ENCODE measurements around the gene TGFBR3L. TPM values are rescaled to one million over a fixed set of nuclear protein-coding genes. Genes with fewer than 3 reads are reported as not detected.

Gene TGFBR3L
- total and polyA plus RNA-seq, 2 of the 13 experiments (the other 11 are each of a cell fraction or from before 2014, with no cell fraction given), result 0.20 to 1.0 TPM

- no peak for TF ChIP-seq HNF1B (CRISPR knock-in tag; IDR thresholded peaks at IDR 0.05)
- TF ChIP-seq ZMAT3 (CRISPR knock-in tag; conservative IDR thresholded peaks at IDR 0.05), result peak; percentile 66
- no peak for TF ChIP-seq NFAT5 (CRISPR knock-in tag; IDR thresholded peaks at IDR 0.05)
- peak; percentile 87 for TF ChIP-seq ZC3H13 (CRISPR knock-in tag; IDR thresholded peaks at IDR 0.05)
- TF ChIP-seq HIVEP1 (CRISPR knock-in tag; IDR thresholded peaks at IDR 0.05), result peak; percentile 50
- TF ChIP-seq FOXO1 (CRISPR knock-in tag; IDR thresholded peaks at IDR 0.05), result 0 out of 2 replicates have a peak, but pooled peaks have one; percentile 9
- no peak for TF ChIP-seq ZFP37 (CRISPR knock-in tag; IDR thresholded peaks at IDR 0.05; ENCODE audit: borderline replicate concordance)
- peak; percentile 42; the same call in 1 of the 2 replicates for TF ChIP-seq ZNF724P (CRISPR knock-in tag; IDR thresholded peaks at IDR 0.05; ENCODE audit: borderline replicate concordance)
- TF ChIP-seq CREM (IDR thresholded peaks at IDR 0.05), result no peak
- no peak for TF ChIP-seq CREM (CRISPR knock-in tag; IDR thresholded peaks at IDR 0.05)
- peak; percentile 43; the same call in 1 of the 2 replicates for TF ChIP-seq SAFB2 (CRISPR knock-in tag; IDR thresholded peaks at IDR 0.05; ENCODE audit: borderline replicate concordance, low read depth)
- TF ChIP-seq EED (CRISPR knock-in tag; IDR thresholded peaks at IDR 0.05), result peak; percentile 18
- TF ChIP-seq NPAS2 (CRISPR knock-in tag; IDR thresholded peaks at IDR 0.05; ENCODE audit: borderline replicate concordance), result no peak
- TF ChIP-seq MTF2 (CRISPR knock-in tag; IDR thresholded peaks at IDR 0.05; ENCODE audit: borderline replicate concordance), result 0 out of 2 replicates have a peak, but pooled peaks have one; percentile 43
- no peak for TF ChIP-seq CBFB (CRISPR knock-in tag; IDR thresholded peaks at IDR 0.05)
- no peak for TF ChIP-seq JARID2 (CRISPR knock-in tag; IDR thresholded peaks at IDR 0.05; ENCODE audit: insufficient replicate concordance)
- 0 out of 2 replicates have a peak, but pooled peaks have one; percentile 9 for TF ChIP-seq ZNF609 (CRISPR knock-in tag; IDR thresholded peaks at IDR 0.05; ENCODE audit: borderline replicate concordance)
Observed at GRCh38 chr19:7916103-7916954, 1.7 kb downstream of the TGFBR3L start (continued).

Measured in HepG2 (cell line).